Measurements from ENCODE around the gene RYR1. TPM values are rescaled to one million over a fixed set of nuclear protein-coding genes. Genes with fewer than 3 reads are reported as not detected.
"Not testable (repeated sequence)": the region's sequence is repeated elsewhere in the genome, so short reads cannot be mapped to it uniquely, and the experiment has no call there.

Gene RYR1
- total RNA-seq, 1 donor = under 0.01 TPM

GRCh38 chr19:38424272-38424671 is 9.2 kb upstream of the RYR1 start:
- no peak overlapping the region for H3K4me3 ChIP-seq (ENCODE audit: insufficient read depth, low read length)
- DNase-seq (ENCODE audit: insufficient read length, low spot score, missing footprints) = no peak
- H4K20me1 ChIP-seq (ENCODE audit: insufficient read depth, low read length) = no peaks in the 10 kb centered on the region
- H3K27ac ChIP-seq (ENCODE audit: low read depth, low read length) = no peak overlapping the region
- H3K4me1 ChIP-seq (ENCODE audit: insufficient read depth, low read length) = no peaks in the 10 kb centered on the region
- H3K36me3 ChIP-seq (ENCODE audit: insufficient read depth, low read length) = no peaks in the 10 kb centered on the region
- no peak overlapping the region for H2AFZ ChIP-seq (ENCODE audit: low read length)
- no peaks in the 10 kb centered on the region for H3K79me2 ChIP-seq (ENCODE audit: insufficient read depth, low read length)
- H3K27me3 ChIP-seq (ENCODE audit: insufficient read depth, low read length) = peaks cover 6% of the 10 kb centered on the region
- no peak overlapping the region for H3K4me2 ChIP-seq (ENCODE audit: insufficient read depth, low read length)
- H3K9me3 ChIP-seq (ENCODE audit: low read depth, low read length) = no peaks in the 10 kb centered on the region
- no peak for TF ChIP-seq CTCF (IDR thresholded peaks at IDR 0.05; ENCODE audit: extremely low read depth, low read depth, low read length)

GRCh38 chr19:38425222-38425809 is 8.2 kb upstream of the RYR1 start:
- no peaks in the 10 kb centered on the region for H3K9me3 ChIP-seq (ENCODE audit: low read depth, low read length)
- no peak overlapping the region for H3K27ac ChIP-seq (ENCODE audit: low read depth, low read length)
- no peaks in the 10 kb centered on the region for H3K4me1 ChIP-seq (ENCODE audit: insufficient read depth, low read length)
- H2AFZ ChIP-seq (ENCODE audit: low read length) = no peak overlapping the region
- peaks cover 10% of the 10 kb centered on the region for H3K27me3 ChIP-seq (ENCODE audit: insufficient read depth, low read length)
- DNase-seq (ENCODE audit: insufficient read length, low spot score, missing footprints) = no peak
- no peak overlapping the region for H3K4me3 ChIP-seq (ENCODE audit: insufficient read depth, low read length)
- no peaks in the 10 kb centered on the region for H3K79me2 ChIP-seq (ENCODE audit: insufficient read depth, low read length)
- H4K20me1 ChIP-seq (ENCODE audit: insufficient read depth, low read length) = no peaks in the 10 kb centered on the region
- no peak overlapping the region for H3K4me2 ChIP-seq (ENCODE audit: insufficient read depth, low read length)
- no peaks in the 10 kb centered on the region for H3K36me3 ChIP-seq (ENCODE audit: insufficient read depth, low read length)
- no peak for TF ChIP-seq CTCF (IDR thresholded peaks at IDR 0.05; ENCODE audit: extremely low read depth, low read depth, low read length)

GRCh38 chr19:38425810-38426466 is 7.6 kb upstream of the RYR1 start, which contains the start of gene RASGRP4:
TSS of gene RASGRP4 (minus strand) at chr19:38426219. CDS start at chr19:38426091, 128 bp downstream.
- TF ChIP-seq CTCF (IDR thresholded peaks at IDR 0.05; ENCODE audit: extremely low read depth, low read depth, low read length) = no peak
- H2AFZ ChIP-seq (ENCODE audit: low read length) = no peak within 1 kb of the TSS
- no peaks in the 10 kb centered on the region for H3K4me1 ChIP-seq (ENCODE audit: insufficient read depth, low read length)
- H3K79me2 ChIP-seq (ENCODE audit: insufficient read depth, low read length) = no peaks in the 10 kb centered on the region
- H3K9me3 ChIP-seq (ENCODE audit: low read depth, low read length) = no peaks in the 10 kb centered on the region
- H3K27me3 ChIP-seq (ENCODE audit: insufficient read depth, low read length) = peaks cover 10% of the 10 kb centered on the region
- no peak within 1 kb of the TSS for H3K4me2 ChIP-seq (ENCODE audit: insufficient read depth, low read length)
- H3K36me3 ChIP-seq (ENCODE audit: insufficient read depth, low read length) = no peaks in the 10 kb centered on the region
- no peak within 1 kb of the TSS for H3K27ac ChIP-seq (ENCODE audit: low read depth, low read length)
- H4K20me1 ChIP-seq (ENCODE audit: insufficient read depth, low read length) = no peaks in the 10 kb centered on the region
- no peak within 1 kb of the TSS for H3K4me3 ChIP-seq (ENCODE audit: insufficient read depth, low read length)
- peak; percentile 58 for DNase-seq (ENCODE audit: insufficient read length, low spot score, missing footprints)

DNA sequence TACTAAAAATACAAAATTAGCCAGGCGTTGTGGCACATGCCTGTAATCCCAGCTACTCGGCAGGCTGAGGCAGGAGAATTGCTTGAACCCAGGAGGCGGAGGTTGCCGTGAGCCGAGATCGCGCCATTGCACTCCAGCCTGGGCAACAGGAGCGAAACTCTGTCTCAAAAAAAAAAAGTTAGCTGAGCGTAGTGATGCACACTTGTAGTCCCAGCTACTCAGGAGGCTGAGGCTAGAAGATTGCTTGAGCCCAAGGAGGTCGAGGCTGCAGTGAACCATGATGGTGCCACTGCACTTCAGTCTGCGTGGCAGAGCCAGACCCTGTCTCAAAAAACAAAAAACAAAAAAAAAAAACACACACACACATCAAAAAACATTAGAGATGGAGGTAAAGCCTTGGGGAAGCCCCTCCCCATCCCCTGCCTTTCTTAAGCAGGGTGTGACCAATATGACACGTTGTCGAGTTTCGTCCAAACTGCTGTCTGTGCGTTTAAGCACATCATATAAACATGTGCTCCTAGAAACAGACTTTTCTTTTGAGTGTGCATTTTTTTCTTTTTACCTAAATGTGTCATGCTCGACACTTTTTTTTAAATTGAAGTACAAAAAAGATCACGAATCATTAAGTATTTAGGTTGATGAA is 6.3 kb upstream of the RYR1 start:
- not testable (repeated sequence) for H3K4me3 ChIP-seq (ENCODE audit: insufficient read depth, low read length); H3K9me3 ChIP-seq (ENCODE audit: low read depth, low read length); H3K27ac ChIP-seq (ENCODE audit: low read depth, low read length); H4K20me1 ChIP-seq (ENCODE audit: insufficient read depth, low read length); H2AFZ ChIP-seq (ENCODE audit: low read length); H3K36me3 ChIP-seq (ENCODE audit: insufficient read depth, low read length); H3K79me2 ChIP-seq (ENCODE audit: insufficient read depth, low read length); H3K4me2 ChIP-seq (ENCODE audit: insufficient read depth, low read length); H3K4me1 ChIP-seq (ENCODE audit: insufficient read depth, low read length)
- H3K27me3 ChIP-seq (ENCODE audit: insufficient read depth, low read length) = peaks cover 10% of the 10 kb centered on the region
- DNase-seq (ENCODE audit: insufficient read length, low spot score, missing footprints) = peak; percentile 21
